ENCODE results near the gene CABLES1. TPM values are rescaled to one million over a fixed set of nuclear protein-coding genes. Genes with fewer than 3 reads are reported as not detected.

The CABLES1 gene
- total RNA-seq, 1 donor from 2014 or later = 39.3 TPM

DNA sequence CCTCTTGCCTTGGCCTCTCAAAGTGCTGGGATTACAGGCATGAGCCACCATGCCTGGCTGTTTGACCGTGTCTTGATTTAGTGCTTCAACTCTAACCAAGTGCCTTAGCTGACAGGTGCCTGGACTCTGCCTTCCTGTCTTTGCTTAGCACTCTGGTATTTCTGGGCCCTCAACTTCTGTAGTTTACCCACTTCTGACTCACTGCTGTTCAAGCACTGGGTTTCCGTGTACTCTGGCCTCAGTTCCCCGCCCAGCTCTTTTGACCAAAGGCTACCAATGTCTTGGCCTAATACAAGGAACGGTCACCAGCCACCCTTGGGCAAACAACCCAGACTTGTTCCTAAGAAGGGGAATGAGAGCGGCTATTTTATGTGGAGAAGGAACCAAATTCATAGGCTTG, 35.7 kb upstream of the CABLES1 start:
- TF ChIP-seq POLR2AphosphoS5 (IDR thresholded peaks at IDR 0.05; ENCODE audit: insufficient read depth in 1 of 2, low read depth in 1 of 2) (no peak), POLR2A (IDR thresholded peaks at IDR 0.05) (no peak)
- TF ChIP-seq, protein P1, sequence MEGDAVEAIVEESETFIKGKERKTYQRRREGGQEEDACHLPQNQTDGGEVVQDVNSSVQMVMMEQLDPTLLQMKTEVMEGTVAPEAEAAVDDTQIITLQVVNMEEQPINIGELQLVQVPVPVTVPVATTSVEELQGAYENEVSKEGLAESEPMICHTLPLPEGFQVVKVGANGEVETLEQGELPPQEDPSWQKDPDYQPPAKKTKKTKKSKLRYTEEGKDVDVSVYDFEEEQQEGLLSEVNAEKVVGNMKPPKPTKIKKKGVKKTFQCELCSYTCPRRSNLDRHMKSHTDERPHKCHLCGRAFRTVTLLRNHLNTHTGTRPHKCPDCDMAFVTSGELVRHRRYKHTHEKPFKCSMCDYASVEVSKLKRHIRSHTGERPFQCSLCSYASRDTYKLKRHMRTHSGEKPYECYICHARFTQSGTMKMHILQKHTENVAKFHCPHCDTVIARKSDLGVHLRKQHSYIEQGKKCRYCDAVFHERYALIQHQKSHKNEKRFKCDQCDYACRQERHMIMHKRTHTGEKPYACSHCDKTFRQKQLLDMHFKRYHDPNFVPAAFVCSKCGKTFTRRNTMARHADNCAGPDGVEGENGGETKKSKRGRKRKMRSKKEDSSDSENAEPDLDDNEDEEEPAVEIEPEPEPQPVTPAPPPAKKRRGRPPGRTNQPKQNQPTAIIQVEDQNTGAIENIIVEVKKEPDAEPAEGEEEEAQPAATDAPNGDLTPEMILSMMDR (IDR thresholded peaks at IDR 0.05) = no peak
- intact Hi-C loops (cut with DNase I) = no loop called here
- peak in 1 of 2 donors; percentile 82 for DNase-seq (ENCODE audit: extremely low spot score in 2 of 2)

DNA sequence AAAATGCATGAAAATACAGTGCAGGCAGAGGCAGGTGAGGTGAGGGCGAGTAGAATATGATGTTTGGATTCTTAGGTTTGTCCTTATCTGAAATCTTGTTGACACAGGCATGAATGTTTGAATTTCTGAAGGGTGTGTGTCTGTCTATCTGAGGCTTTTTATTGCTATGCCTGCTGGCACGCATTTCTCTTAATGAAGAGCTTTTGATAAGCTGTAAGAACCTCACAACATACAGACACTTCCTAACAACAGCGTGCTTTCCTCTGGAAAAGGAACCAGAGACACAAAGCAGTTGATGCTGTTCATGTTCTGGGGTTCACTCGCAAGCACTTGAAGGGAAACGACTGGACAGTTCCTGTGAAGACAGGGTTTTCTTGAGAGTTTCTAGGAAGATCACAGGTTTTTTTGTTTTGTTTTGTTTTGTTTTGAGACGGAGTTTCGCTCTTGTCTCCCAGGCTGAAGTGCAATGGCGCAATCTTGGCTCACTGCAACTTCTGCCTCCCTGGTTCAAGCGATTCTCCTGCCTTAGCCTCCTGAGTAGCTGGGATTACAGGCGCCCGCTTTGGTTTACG, 33.3 kb upstream of the CABLES1 start:
- intact Hi-C loops (cut with DNase I) = no loop called here
- no peak overlapping the region for H3K27ac ChIP-seq
- H3K36me3 ChIP-seq = no peaks in the 10 kb centered on the region

More for the DNA sequence above, 35.7 kb upstream of the CABLES1 start:
- Histone ChIP-seq H3K4me1 (no peaks in the 10 kb centered on the region), H3K27ac (no peak overlapping the region), H3K9me3 (no peaks in the 10 kb centered on the region), H3K36me3 (no peaks in the 10 kb centered on the region), H3K27me3 (no peaks in the 10 kb centered on the region), H3K4me3 (no peak overlapping the region)

DNA sequence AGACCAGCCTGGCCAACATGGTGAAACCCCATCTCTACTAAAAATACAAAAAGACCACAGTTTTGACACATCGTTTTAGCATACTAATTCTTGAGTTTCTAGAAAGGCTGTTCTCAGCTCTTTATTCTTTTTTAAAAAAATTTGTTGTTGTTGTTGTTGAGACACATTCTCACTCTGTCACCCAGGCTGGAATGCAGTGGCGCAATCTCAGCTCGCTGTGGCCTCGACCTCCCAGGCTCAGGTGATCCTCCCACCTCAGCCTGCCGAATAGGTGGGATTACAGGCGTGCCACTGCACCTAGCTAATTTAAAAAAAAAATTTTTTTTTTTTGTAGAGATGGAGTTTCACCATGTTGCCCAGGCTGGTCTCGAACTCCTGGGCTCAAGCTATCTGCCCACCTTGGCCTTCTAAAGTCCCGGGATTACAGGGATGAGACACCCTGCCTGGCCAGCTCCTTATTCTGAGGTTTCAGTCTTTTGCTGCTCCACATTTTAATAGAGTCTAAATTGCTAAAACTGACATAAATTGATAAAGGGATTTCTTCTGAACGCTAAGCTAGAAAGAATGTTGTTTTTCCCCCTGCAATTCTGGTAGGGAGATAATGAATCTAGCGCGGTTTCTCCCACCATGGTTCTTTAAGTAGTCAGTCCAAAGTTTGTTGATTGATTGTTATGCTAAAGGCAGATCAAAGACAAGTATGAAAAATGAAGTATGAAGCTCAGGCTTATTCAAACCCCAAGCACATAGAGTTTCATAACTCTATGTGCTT, 32.6 kb upstream of the CABLES1 start:
- intact Hi-C loops (cut with DNase I) = no loop called here
- no peaks in the 10 kb centered on the region for H3K9me3 ChIP-seq
- H3K27me3 ChIP-seq = no peaks in the 10 kb centered on the region
- H3K4me3 ChIP-seq = no peak overlapping the region
- H3K27ac ChIP-seq = no peak overlapping the region
- peaks cover 26% of the 10 kb centered on the region for H3K4me1 ChIP-seq
- no peak for TF ChIP-seq POLR2AphosphoS5 (IDR thresholded peaks at IDR 0.05; ENCODE audit: insufficient read depth in 1 of 2, low read depth in 1 of 2)
- no peak for TF ChIP-seq POLR2A (IDR thresholded peaks at IDR 0.05)
- TF ChIP-seq, protein P1 (IDR thresholded peaks at IDR 0.05) = no peak
- H3K36me3 ChIP-seq = no peaks in the 10 kb centered on the region
- no peak for DNase-seq (ENCODE audit: extremely low spot score in 2 of 2)

More for the DNA sequence above, 33.3 kb upstream of the CABLES1 start:
- H3K4me1 ChIP-seq = peaks cover 20% of the 10 kb centered on the region
- H3K9me3 ChIP-seq = no peaks in the 10 kb centered on the region
- no peak for DNase-seq (ENCODE audit: extremely low spot score in 2 of 2)
- TF ChIP-seq, protein P1 (IDR thresholded peaks at IDR 0.05) = no peak
- no peak for TF ChIP-seq POLR2AphosphoS5 (IDR thresholded peaks at IDR 0.05; ENCODE audit: insufficient read depth in 1 of 2, low read depth in 1 of 2)
- TF ChIP-seq POLR2A (IDR thresholded peaks at IDR 0.05) = no peak
- H3K27me3 ChIP-seq = no peaks in the 10 kb centered on the region
- no peak overlapping the region for H3K4me3 ChIP-seq

DNA sequence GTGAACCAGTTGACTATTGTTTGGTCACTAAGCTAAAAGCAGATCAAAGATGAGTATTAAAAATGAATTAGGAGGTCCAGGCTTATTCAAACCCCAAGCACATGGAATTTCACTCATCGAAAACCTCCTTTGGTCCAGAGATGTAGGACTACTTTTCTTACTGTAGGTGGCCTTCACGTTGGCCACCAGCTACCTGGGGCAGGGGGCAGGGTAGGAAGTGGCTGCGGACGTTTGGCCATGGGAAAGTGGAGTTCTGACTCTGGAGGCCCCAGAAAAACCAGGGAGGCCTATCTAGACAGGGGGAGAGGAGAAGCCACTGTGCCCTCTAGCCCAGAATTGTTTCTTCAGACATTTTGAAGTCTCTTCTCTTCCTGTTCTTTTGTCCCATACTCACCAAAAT, 31.8 kb upstream of the CABLES1 start:
- Histone ChIP-seq H3K4me1 (peaks cover 26% of the 10 kb centered on the region), H3K27ac (no peak overlapping the region), H3K27me3 (no peaks in the 10 kb centered on the region), H3K4me3 (no peak overlapping the region), H3K36me3 (no peaks in the 10 kb centered on the region), H3K9me3 (no peaks in the 10 kb centered on the region)
- TF ChIP-seq, protein P1 (IDR thresholded peaks at IDR 0.05) = no peak
- TF ChIP-seq POLR2AphosphoS5 (IDR thresholded peaks at IDR 0.05; ENCODE audit: insufficient read depth in 1 of 2, low read depth in 1 of 2) = no peak
- no peak for DNase-seq (ENCODE audit: extremely low spot score in 2 of 2)
- intact Hi-C loops (cut with DNase I) = no loop called here

DNA sequence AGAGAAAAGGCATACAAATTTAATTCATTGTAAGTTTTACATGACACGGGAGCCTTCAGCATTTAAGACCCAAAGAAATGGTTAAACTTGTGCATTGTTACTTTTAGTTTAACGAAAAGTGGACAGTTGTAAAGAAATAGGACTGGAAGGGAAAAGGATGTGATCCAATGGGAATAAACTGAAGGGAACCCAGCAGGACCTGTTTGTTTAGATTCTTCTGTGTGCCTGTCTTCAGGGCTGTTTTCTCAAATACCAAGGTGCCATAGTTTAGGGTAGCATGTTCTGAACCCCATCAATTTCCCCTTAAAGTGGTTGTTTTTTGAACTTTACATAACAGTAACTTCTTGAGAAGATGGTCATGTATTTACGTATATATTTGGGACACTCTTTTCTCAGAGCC, 30.3 kb upstream of the CABLES1 start:
- intact Hi-C loops (cut with DNase I) = no loop called here
- Histone ChIP-seq H3K27ac (no peak overlapping the region), H3K4me1 (peaks cover 26% of the 10 kb centered on the region), H3K4me3 (no peak overlapping the region), H3K27me3 (no peaks in the 10 kb centered on the region), H3K36me3 (no peaks in the 10 kb centered on the region), H3K9me3 (no peaks in the 10 kb centered on the region)
- DNase-seq (ENCODE audit: extremely low spot score in 2 of 2) = no peak
- TF ChIP-seq, protein P1 (IDR thresholded peaks at IDR 0.05) = no peak
- TF ChIP-seq POLR2A (IDR thresholded peaks at IDR 0.05) (no peak), POLR2AphosphoS5 (IDR thresholded peaks at IDR 0.05; ENCODE audit: insufficient read depth in 1 of 2, low read depth in 1 of 2) (no peak)

Data from vagina (tissue), 2 donors.